Measurements from ENCODE around the gene NRN1L.

The NRN1L gene

DNA sequence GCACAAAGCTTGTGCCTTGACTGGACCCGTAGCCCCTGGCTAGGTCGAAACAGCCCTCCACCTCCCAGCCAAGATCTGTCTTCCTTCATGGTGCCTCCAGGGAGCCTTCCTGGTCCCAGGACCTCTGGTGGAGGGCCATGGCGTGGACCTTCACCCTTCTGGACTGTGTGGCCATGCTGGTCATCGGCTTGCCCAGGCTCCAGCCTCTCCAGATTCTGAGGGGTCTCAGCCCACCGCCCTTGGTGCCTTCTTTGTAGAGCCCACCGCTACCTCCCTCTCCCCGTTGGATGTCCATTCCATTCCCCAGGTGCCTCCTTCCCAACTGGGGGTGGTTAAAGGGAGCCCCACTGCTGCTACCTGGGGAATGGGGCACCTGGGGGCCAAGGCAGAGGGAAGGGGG is 43.5 kb downstream of the NRN1L start:
- WGBS (ENCODE audit: insufficient coverage, insufficient read length) = no CpG with 5 or more reads among the region's 7 CpGs
- H3K4me1 ChIP-seq (ENCODE audit: control insufficient read depth, insufficient read depth, low read length) = no peaks in the 10 kb centered on the region; the same call in 1 of the 2 replicates
- DNase-seq (ENCODE audit: low read depth, low spot score) = no peak

DNA sequence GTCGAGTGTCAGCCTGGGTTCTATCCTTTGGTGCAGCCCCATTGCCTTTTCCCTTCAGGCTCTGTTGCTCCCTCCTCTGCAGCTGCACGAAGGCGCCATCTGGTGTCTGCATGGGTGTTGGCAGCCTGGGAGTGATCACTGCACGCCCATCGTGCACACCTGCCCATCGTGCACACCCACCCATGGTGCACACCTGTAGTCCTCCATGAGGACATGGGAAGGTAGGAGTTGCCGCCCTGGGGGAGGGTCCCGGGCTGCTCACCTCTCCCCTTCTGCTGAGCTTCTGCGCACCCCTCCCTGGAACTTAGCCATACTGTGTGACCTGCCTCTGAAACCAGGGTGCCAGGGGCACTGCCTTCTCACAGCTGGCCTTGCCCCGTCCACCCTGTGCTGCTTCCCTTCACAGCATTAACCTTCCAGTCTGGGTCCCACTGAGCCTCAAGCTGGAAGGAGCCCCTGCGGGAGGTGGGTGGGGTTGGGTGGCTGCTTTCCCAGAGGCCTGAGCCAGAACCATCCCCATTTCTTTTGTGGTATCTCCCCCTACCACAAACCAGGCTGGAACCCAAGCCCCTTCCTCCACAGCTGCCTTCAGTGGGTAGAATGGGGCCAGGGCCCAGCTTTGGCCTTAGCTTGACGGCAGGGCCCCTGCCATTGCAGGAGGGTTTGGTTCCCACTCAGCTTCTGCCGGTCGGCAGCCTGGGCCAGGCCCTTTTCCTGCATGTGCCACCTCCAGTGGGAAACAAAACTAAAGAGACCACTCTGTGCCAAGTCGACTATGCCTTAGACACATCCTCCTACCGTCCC is 44.1 kb downstream of the NRN1L start:
- Histone ChIP-seq H3K27ac (ENCODE audit: low read length) (no peak overlapping the region), H3K4me1 (ENCODE audit: control insufficient read depth, insufficient read depth, low read length) (no peaks in the 10 kb centered on the region; the same call in 1 of the 2 replicates), H3K36me3 (ENCODE audit: control insufficient read depth, insufficient read depth, low read length) (peaks cover 4% of the 10 kb centered on the region; the same call in 1 of the 2 replicates), H3K9me3 (ENCODE audit: control insufficient read depth, insufficient read depth, low read length) (no peaks in the 10 kb centered on the region), H3K27me3 (ENCODE audit: control insufficient read depth, insufficient read depth, low read length) (no peaks in the 10 kb centered on the region), H3K4me3 (ENCODE audit: low read length) (no peak overlapping the region)
- no CpG with 5 or more reads among the region's 16 CpGs for WGBS (ENCODE audit: insufficient coverage, insufficient read length)
- DNase-seq (ENCODE audit: low read depth, low spot score) = no peak

More for the DNA sequence above, 43.5 kb downstream of the NRN1L start:
- Histone ChIP-seq H3K27ac (ENCODE audit: low read length) (no peak overlapping the region), H3K27me3 (ENCODE audit: control insufficient read depth, insufficient read depth, low read length) (no peaks in the 10 kb centered on the region), H3K4me3 (ENCODE audit: low read length) (no peak overlapping the region), H3K9me3 (ENCODE audit: control insufficient read depth, insufficient read depth, low read length) (no peaks in the 10 kb centered on the region), H3K36me3 (ENCODE audit: control insufficient read depth, insufficient read depth, low read length) (peaks cover 4% of the 10 kb centered on the region; the same call in 1 of the 2 replicates)

DNA sequence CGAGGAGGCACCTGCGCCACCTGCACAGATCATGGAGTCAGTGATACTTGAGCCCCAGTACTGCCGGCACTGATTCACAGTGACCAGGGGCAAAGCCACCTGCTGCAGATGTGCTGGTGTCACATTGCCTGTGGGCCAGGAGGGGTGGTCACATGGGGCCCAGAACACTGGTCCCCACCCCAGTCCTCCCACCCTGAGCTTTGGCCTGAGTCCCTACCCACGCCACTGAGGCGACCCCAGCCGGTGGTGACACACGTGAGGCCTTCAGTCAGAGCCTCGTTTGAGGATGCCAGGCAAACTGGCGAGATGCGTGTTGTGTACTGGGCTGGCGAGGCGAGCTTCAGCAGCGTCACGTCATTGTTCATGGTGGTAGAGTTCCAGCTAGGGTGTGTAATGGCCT is 45.5 kb downstream of the NRN1L start:
- Histone ChIP-seq H3K27me3 (ENCODE audit: control insufficient read depth, insufficient read depth, low read length) (no peaks in the 10 kb centered on the region), H3K9me3 (ENCODE audit: control insufficient read depth, insufficient read depth, low read length) (no peaks in the 10 kb centered on the region), H3K4me3 (ENCODE audit: low read length) (no peak overlapping the region), H3K27ac (ENCODE audit: low read length) (no peak overlapping the region), H3K36me3 (ENCODE audit: control insufficient read depth, insufficient read depth, low read length) (peaks cover 4% of the 10 kb centered on the region; the same call in 1 of the 2 replicates), H3K4me1 (ENCODE audit: control insufficient read depth, insufficient read depth, low read length) (peaks cover 3% of the 10 kb centered on the region)
- no peak for DNase-seq (ENCODE audit: low read depth, low spot score)
- no CpG with 5 or more reads among the region's 14 CpGs for WGBS (ENCODE audit: insufficient coverage, insufficient read length)

DNA sequence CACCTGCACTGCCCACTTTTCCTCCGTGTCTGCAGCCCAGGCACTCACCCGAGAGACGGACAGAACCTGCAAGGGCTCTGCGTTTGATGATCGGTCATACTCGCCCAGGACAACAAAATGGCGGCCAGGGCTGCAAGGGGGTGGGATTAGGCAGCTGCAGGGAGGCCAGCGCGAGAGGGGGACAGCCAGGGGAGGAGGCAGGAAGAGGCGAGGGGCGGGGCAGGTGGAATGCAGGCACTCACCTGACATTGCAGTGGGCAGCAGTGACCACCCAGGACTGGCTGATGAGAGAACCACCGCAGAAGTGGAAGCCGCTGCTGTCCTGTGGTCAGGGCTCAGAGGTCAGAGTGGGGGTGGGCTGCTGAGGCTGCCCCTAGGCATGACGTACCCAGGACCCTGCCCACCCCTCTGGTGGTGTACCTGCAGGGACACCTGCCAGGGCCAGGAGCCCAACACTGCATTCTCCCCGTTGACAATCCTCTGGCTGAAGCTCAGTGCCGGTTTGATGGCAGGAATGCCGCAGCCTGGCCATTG is 46.1 kb downstream of the NRN1L start:
- peaks cover 3% of the 10 kb centered on the region for H3K4me1 ChIP-seq (ENCODE audit: control insufficient read depth, insufficient read depth, low read length)
- H3K4me3 ChIP-seq (ENCODE audit: low read length) = no peak overlapping the region
- no peaks in the 10 kb centered on the region for H3K27me3 ChIP-seq (ENCODE audit: control insufficient read depth, insufficient read depth, low read length)
- no peak for DNase-seq (ENCODE audit: low read depth, low spot score)
- H3K9me3 ChIP-seq (ENCODE audit: control insufficient read depth, insufficient read depth, low read length) = no peaks in the 10 kb centered on the region
- peaks cover 4% of the 10 kb centered on the region; the same call in 1 of the 2 replicates for H3K36me3 ChIP-seq (ENCODE audit: control insufficient read depth, insufficient read depth, low read length)
- no CpG with 5 or more reads among the region's 17 CpGs for WGBS (ENCODE audit: insufficient coverage, insufficient read length)
- no peak overlapping the region for H3K27ac ChIP-seq (ENCODE audit: low read length)

DNA sequence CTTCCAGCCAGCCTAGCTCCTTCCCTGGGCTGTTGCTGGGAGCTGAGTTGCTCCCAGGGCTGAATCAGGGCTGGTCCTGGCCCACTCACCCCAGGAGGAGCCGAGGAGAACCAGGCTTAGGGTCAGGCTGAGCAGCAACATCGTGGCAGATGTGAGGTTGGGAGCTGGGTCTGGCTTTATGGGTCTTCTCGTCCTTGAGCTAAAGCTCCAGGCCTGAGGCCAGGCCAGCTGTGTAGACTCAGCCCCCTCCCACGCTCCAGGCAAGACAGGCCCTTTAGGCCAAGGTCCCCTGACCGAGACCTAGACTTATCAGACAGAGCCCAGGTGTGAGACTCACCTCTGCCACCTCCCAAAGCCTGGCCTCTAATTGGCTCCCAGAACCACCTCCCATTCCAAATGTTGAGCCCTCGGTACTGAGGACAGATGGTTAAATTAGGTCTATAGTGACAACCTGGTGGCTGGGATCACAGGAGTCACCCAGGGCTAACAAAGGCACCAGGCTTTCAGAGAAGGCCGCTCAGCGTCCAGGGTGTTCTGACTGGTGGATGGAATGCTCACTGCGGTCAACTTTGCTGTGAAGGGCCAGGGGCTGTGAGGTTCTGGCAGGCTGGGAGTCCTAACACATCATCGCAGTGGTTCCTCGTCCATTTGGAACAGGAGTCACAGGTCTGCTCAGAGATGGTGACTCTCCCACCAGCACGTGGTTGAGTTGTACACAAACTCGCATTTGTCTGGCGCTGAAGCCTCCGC is 47.2 kb downstream of the NRN1L start, which contains the start of gene CTRL:
CTRL (minus strand) TSS at position 151 of the 750 bp plus-strand sequence; CDS start at position 141, 10 bp downstream.
- WGBS (ENCODE audit: insufficient coverage, insufficient read length) = no CpG with 5 or more reads among the region's 15 CpGs
- no peak for DNase-seq (ENCODE audit: low read depth, low spot score)
- no peak within 1 kb of the TSS for H3K4me3 ChIP-seq (ENCODE audit: low read length)

DNA sequence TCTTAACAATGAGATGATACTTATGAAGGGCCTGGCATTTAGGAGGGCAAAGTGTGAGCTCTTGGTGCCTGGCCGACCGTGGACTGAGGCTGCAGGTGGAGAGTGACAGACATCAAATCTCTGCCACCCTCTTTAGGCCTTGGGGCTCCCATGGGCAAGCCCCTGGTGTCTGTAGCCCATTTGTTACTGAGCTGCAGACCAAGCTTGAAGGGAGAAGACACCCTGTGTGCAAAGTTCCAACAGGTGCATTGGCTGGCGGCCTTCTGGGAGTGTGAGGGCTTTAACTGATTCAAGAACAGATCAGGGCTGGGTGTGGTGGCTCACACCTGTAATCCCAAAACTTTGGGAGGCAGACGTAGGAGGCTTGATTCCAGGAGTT is 47.8 kb downstream of the NRN1L start:
- no CpG with 5 or more reads among the region's 4 CpGs for WGBS (ENCODE audit: insufficient coverage, insufficient read length)
- Histone ChIP-seq H3K4me3 (ENCODE audit: low read length) (no peak overlapping the region), H3K27ac (ENCODE audit: low read length) (no peak overlapping the region), H3K9me3 (ENCODE audit: control insufficient read depth, insufficient read depth, low read length) (no peaks in the 10 kb centered on the region), H3K27me3 (ENCODE audit: control insufficient read depth, insufficient read depth, low read length) (no peaks in the 10 kb centered on the region), H3K4me1 (ENCODE audit: control insufficient read depth, insufficient read depth, low read length) (peaks cover 3% of the 10 kb centered on the region), H3K36me3 (ENCODE audit: control insufficient read depth, insufficient read depth, low read length) (peaks cover 2% of the 10 kb centered on the region; the same call in 1 of the 2 replicates)
- no peak for DNase-seq (ENCODE audit: low read depth, low spot score)

More for the DNA sequence above, 47.2 kb downstream of the NRN1L start, which contains the start of gene CTRL:
- peaks cover 4% of the 10 kb centered on the region; the same call in 1 of the 2 replicates for H3K36me3 ChIP-seq (ENCODE audit: control insufficient read depth, insufficient read depth, low read length)
- H3K4me1 ChIP-seq (ENCODE audit: control insufficient read depth, insufficient read depth, low read length) = peaks cover 3% of the 10 kb centered on the region
- H3K27ac ChIP-seq (ENCODE audit: low read length) = no peak within 1 kb of the TSS
- H3K9me3 ChIP-seq (ENCODE audit: control insufficient read depth, insufficient read depth, low read length) = no peaks in the 10 kb centered on the region
- H3K27me3 ChIP-seq (ENCODE audit: control insufficient read depth, insufficient read depth, low read length) = no peaks in the 10 kb centered on the region

DNA sequence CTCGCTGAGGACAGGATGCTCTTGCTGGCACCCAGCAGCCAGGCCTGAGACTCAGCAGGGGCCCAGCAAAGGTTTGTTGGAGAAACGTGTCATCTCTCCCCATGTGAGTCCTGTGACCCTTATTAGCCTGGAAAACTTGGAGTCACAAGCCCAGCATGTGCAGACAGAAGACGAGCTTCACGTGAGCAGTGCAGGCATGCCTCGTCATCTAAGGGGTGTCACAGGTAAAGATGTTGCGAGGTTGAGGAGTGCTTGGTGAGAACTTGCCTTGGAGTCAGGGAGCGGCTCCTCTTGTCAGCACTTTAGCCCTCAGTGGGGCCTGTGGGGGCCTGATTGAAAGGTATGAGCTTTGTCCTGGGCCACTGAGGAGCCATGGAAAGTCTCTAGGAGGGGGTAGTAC is 49.1 kb downstream of the NRN1L start:
- no CpG with 5 or more reads among the region's 7 CpGs for WGBS (ENCODE audit: insufficient coverage, insufficient read length)
- H3K36me3 ChIP-seq (ENCODE audit: control insufficient read depth, insufficient read depth, low read length) = no peaks in the 10 kb centered on the region

DNA sequence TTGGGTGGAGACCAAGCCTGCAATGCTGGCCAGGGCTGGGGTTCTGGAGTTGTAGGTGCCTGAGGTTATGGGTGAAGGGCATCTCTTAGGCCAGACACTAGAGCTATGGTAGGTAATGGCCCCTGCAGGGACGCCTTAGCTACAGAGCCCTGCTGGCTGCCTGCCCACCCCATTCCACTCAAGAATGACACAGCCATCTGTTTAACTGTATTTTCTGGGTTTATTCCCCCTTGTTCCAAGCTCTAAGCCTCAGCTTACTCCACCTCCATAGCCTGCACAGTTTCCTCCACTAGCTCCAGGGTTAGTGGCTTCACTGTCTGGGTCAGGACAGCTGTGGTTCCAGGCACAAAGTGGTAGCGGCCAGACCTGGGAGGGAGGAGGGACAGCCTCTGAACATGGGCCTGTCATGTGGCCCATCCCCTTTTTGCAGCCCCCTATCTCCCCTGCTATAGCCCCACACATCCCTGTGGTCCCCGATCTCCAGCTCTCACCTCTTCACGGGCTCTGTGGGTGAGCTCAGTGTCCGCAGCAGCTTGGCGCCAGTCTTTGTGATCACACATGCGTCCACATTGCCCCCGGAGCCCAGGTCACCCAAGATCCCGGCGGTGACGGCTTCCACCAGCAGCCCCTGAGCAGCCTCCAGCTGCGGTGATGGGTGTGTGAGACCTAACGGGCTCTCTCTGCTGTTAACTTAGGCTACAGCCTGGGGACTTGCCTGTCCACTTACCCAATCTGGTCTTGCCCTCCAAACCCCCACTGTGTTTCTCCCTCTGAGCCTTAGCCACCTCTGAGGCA is 49.8 kb downstream of the NRN1L start:
- no CpG with 5 or more reads among the region's 13 CpGs for WGBS (ENCODE audit: insufficient coverage, insufficient read length)
- no peaks in the 10 kb centered on the region for H3K27me3 ChIP-seq (ENCODE audit: control insufficient read depth, insufficient read depth, low read length)
- no peak overlapping the region for H3K27ac ChIP-seq (ENCODE audit: low read length)

More for the DNA sequence above, 49.1 kb downstream of the NRN1L start:
- H3K27ac ChIP-seq (ENCODE audit: low read length) = no peak overlapping the region
- no peaks in the 10 kb centered on the region for H3K27me3 ChIP-seq (ENCODE audit: control insufficient read depth, insufficient read depth, low read length)
- H3K9me3 ChIP-seq (ENCODE audit: control insufficient read depth, insufficient read depth, low read length) = no peaks in the 10 kb centered on the region
- DNase-seq (ENCODE audit: low read depth, low spot score) = no peak
- no peak overlapping the region for H3K4me3 ChIP-seq (ENCODE audit: low read length)
- H3K4me1 ChIP-seq (ENCODE audit: control insufficient read depth, insufficient read depth, low read length) = peaks cover 3% of the 10 kb centered on the region

DNA sequence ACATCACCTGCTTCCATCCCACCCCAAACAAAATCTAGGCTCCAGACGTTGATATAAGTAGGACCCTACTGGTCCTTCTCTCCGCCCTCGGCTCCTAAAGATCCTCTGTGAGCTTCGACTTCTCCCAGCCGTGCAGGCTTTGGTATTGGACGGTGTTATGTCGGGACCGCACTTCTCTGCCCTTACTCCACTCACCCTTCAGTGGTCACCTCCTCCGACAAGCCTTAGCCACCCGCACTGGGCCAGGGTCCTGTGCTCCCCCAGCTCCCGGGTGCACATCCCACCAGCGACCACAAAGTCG is 50.4 kb downstream of the NRN1L start:
- peak overlapping the region; percentile 79; the same call in 1 of the 2 replicates for H3K4me3 ChIP-seq (ENCODE audit: low read length)
- H3K36me3 ChIP-seq (ENCODE audit: control insufficient read depth, insufficient read depth, low read length) = no peaks in the 10 kb centered on the region
- WGBS (ENCODE audit: insufficient coverage, insufficient read length) = no CpG with 5 or more reads among the region's 13 CpGs
- no peaks in the 10 kb centered on the region for H3K9me3 ChIP-seq (ENCODE audit: control insufficient read depth, insufficient read depth, low read length)
- peaks cover 3% of the 10 kb centered on the region for H3K4me1 ChIP-seq (ENCODE audit: control insufficient read depth, insufficient read depth, low read length)
- DNase-seq (ENCODE audit: low read depth, low spot score) = no peak
- no peak overlapping the region for H3K27ac ChIP-seq (ENCODE audit: low read length)
- H3K27me3 ChIP-seq (ENCODE audit: control insufficient read depth, insufficient read depth, low read length) = no peaks in the 10 kb centered on the region

More for the DNA sequence above, 49.8 kb downstream of the NRN1L start:
- no peak for DNase-seq (ENCODE audit: low read depth, low spot score)
- Histone ChIP-seq H3K36me3 (ENCODE audit: control insufficient read depth, insufficient read depth, low read length) (no peaks in the 10 kb centered on the region), H3K4me1 (ENCODE audit: control insufficient read depth, insufficient read depth, low read length) (peaks cover 3% of the 10 kb centered on the region), H3K4me3 (ENCODE audit: low read length) (peak overlapping the region; percentile 79; the same call in 1 of the 2 replicates), H3K9me3 (ENCODE audit: control insufficient read depth, insufficient read depth, low read length) (no peaks in the 10 kb centered on the region)

Data from iPS DF 6.9 (cell line).